Muscle layer of colon (tissue), 2 donors: Measurements from ENCODE around the gene CCDC107.

ENCODE experiments used
- H3K27ac ChIP-seq: one replicate; pipeline ENCODE4 v1.7.0; 2013; ENCODE audit warnings: low read depth, mild to moderate bottlenecking, low read length, moderate library complexity
- H3K27me3 ChIP-seq, 2 donors: one replicate each; pipeline ENCODE4 v1.7.0; 2013; ENCODE audit warnings: low read length in 2 of 2, mild to moderate bottlenecking in 2 of 2; ENCODE audit not compliant: insufficient read depth in 2 of 2, control insufficient read depth in 1 of 2
- H3K36me3 ChIP-seq: one replicate; pipeline ENCODE4 v1.7.0; 2013; ENCODE audit warnings: mild to moderate bottlenecking, low read length; ENCODE audit not compliant: insufficient read depth
- H3K4me1 ChIP-seq: one replicate; pipeline ENCODE4 v1.7.0; 2013; ENCODE audit warnings: mild to moderate bottlenecking, low read length; ENCODE audit not compliant: insufficient read depth
- H3K4me3 ChIP-seq, 2 donors: one replicate each; pipeline ENCODE4 v1.7.0; 2013; ENCODE audit warnings: low read length in 2 of 2, low read depth in 1 of 2, mild to moderate bottlenecking in 1 of 2, moderate library complexity in 1 of 2
- H3K9ac ChIP-seq: one replicate; pipeline ENCODE4 v1.7.0; 2013; ENCODE audit warnings: low read length
- H3K9me3 ChIP-seq: one replicate; pipeline ENCODE4 v1.7.0; 2013; ENCODE audit warnings: mild to moderate bottlenecking, low read length
- donor health status: abdominal sarcoma.
- donor health status: Adenocarcinoma of cecum.

CCDC107 gene

GRCh38 chr9:35652829-35653209, 5.3 kb upstream of the CCDC107 start:
- Histone ChIP-seq H3K27ac (no peak overlapping the region), H3K36me3 (no peaks in the 10 kb centered on the region), H3K4me3 (no peak overlapping the region), H3K27me3 (no peaks in the 10 kb centered on the region), H3K4me1 (no peaks in the 10 kb centered on the region), H3K9me3 (no peaks in the 10 kb centered on the region), H3K9ac (no peak overlapping the region)

- H3K9ac ChIP-seq = no peak overlapping the region
- no peaks in the 10 kb centered on the region for H3K4me1 ChIP-seq
- no peaks in the 10 kb centered on the region for H3K36me3 ChIP-seq
- no peaks in the 10 kb centered on the region for H3K27me3 ChIP-seq
- no peak overlapping the region for H3K4me3 ChIP-seq
- H3K9me3 ChIP-seq = no peaks in the 10 kb centered on the region
- no peak overlapping the region for H3K27ac ChIP-seq
Measured at GRCh38 chr9:35653611-35654010, 4.5 kb upstream of the CCDC107 start.

GRCh38 chr9:35656348-35656747, 1.7 kb upstream of the CCDC107 start:
- no peak overlapping the region for H3K4me3 ChIP-seq
- H3K27ac ChIP-seq = peak overlapping the region; percentile 92

GRCh38 chr9:35656831-35657545, 1.1 kb upstream of the CCDC107 start:
- H3K4me1 ChIP-seq = peaks cover 27% of the 10 kb centered on the region
- peak overlapping the region; percentile 56 to 92 for H3K4me3 ChIP-seq
- H3K9ac ChIP-seq = peak overlapping the region; percentile 50
- no peaks in the 10 kb centered on the region for H3K9me3 ChIP-seq
- H3K36me3 ChIP-seq = peaks cover 17% of the 10 kb centered on the region
- peak overlapping the region; percentile 92 for H3K27ac ChIP-seq
- no peaks in the 10 kb centered on the region for H3K27me3 ChIP-seq

More at GRCh38 chr9:35656348-35656747, 1.7 kb upstream of the CCDC107 start:
- Histone ChIP-seq H3K9ac (no peak overlapping the region), H3K36me3 (peaks cover 15% of the 10 kb centered on the region), H3K27me3 (no peaks in the 10 kb centered on the region), H3K4me1 (peaks cover 22% of the 10 kb centered on the region), H3K9me3 (no peaks in the 10 kb centered on the region)

- Histone ChIP-seq H3K36me3 (peaks cover 17% of the 10 kb centered on the region), H3K27me3 (no peaks in the 10 kb centered on the region), H3K27ac (peak within 1 kb of the TSS; percentile 92), H3K9me3 (no peaks in the 10 kb centered on the region), H3K4me3 (peak within 1 kb of the TSS; percentile 92 to 93), H3K4me1 (peaks cover 33% of the 10 kb centered on the region), H3K9ac (peak within 1 kb of the TSS; percentile 99)
Measured at GRCh38 chr9:35657546-35658136, 451 bp upstream of the CCDC107 start, which contains the start of gene RMRP. Gene RMRP, minus strand, starts transcription at chr9:35658019.

GRCh38 chr9:35658968-35659220, 802 bp downstream of the CCDC107 start:
- H3K4me1 ChIP-seq = peaks cover 33% of the 10 kb centered on the region
- peaks cover 17% of the 10 kb centered on the region for H3K36me3 ChIP-seq
- peak overlapping the region; percentile 99 for H3K9ac ChIP-seq
- no peaks in the 10 kb centered on the region for H3K27me3 ChIP-seq
- H3K9me3 ChIP-seq = no peaks in the 10 kb centered on the region
- peak overlapping the region; percentile 92 to 93 for H3K4me3 ChIP-seq
- peak overlapping the region; percentile 92 for H3K27ac ChIP-seq

GRCh38 chr9:35659340-35659739, 1.2 kb downstream of the CCDC107 start:
- Histone ChIP-seq H3K36me3 (peaks cover 17% of the 10 kb centered on the region), H3K27ac (peak overlapping the region; percentile 92), H3K4me3 (peak overlapping the region; percentile 92 to 93), H3K27me3 (no peaks in the 10 kb centered on the region), H3K4me1 (peaks cover 35% of the 10 kb centered on the region), H3K9ac (peak overlapping the region; percentile 99), H3K9me3 (no peaks in the 10 kb centered on the region)

GRCh38 chr9:35660966-35661415, 2.9 kb downstream of the CCDC107 start:
- Histone ChIP-seq H3K27me3 (no peaks in the 10 kb centered on the region), H3K9ac (peak overlapping the region; percentile 99), H3K4me1 (peaks cover 41% of the 10 kb centered on the region), H3K36me3 (peaks cover 17% of the 10 kb centered on the region), H3K4me3 (peak overlapping the region in 1 of 2 donors; percentile 92), H3K27ac (peak overlapping the region; percentile 92), H3K9me3 (no peaks in the 10 kb centered on the region)

GRCh38 chr9:35661756-35662350, 3.8 kb downstream of the CCDC107 start:
- no peak overlapping the region for H3K4me3 ChIP-seq
- H3K36me3 ChIP-seq = peaks cover 17% of the 10 kb centered on the region
- H3K9ac ChIP-seq = no peak overlapping the region
- H3K27me3 ChIP-seq = no peaks in the 10 kb centered on the region
- H3K4me1 ChIP-seq = peaks cover 41% of the 10 kb centered on the region
- no peaks in the 10 kb centered on the region for H3K9me3 ChIP-seq
- H3K27ac ChIP-seq = peak overlapping the region; percentile 92

GRCh38 chr9:35662437-35662836, 4.3 kb downstream of the CCDC107 start:
- peaks cover 17% of the 10 kb centered on the region for H3K36me3 ChIP-seq
- H3K9ac ChIP-seq = no peak overlapping the region
- peaks cover 41% of the 10 kb centered on the region for H3K4me1 ChIP-seq
- H3K9me3 ChIP-seq = no peaks in the 10 kb centered on the region
- no peak overlapping the region for H3K4me3 ChIP-seq
- no peaks in the 10 kb centered on the region for H3K27me3 ChIP-seq
- H3K27ac ChIP-seq = peak overlapping the region; percentile 92

GRCh38 chr9:35664531-35665470, 6.7 kb downstream of the CCDC107 start, which contains the start of gene ARHGEF39:
Gene ARHGEF39, minus strand, starts transcription at chr9:35665195. Its CDS starts 26 bp downstream, at chr9:35665169.
- Histone ChIP-seq H3K27ac (peak within 1 kb of the TSS; percentile 76), H3K4me1 (peaks cover 31% of the 10 kb centered on the region), H3K9ac (peak within 1 kb of the TSS; percentile 54), H3K27me3 (no peaks in the 10 kb centered on the region), H3K9me3 (no peaks in the 10 kb centered on the region), H3K36me3 (peaks cover 17% of the 10 kb centered on the region), H3K4me3 (peak within 1 kb of the TSS; percentile 25 to 59)
